Measurements from ENCODE around the gene PLEKHH2. TPM values are rescaled to one million over a fixed set of nuclear protein-coding genes. Genes with fewer than 3 reads are reported as not detected.
"Not testable (repeated sequence)": the region's sequence is repeated elsewhere in the genome, so short reads cannot be mapped to it uniquely, and the experiment has no call there.

The PLEKHH2 gene
- polyA plus RNA-seq, 1 experiment: 2.2 TPM

GRCh38 chr2:43595603-43596412 is 41.3 kb upstream of the PLEKHH2 start, which contains the start of gene THADA:
Gene THADA, minus strand, starts transcription at chr2:43596038. Its CDS starts 3,646 bp downstream, at chr2:43592392.
- peaks cover 1% of the 10 kb centered on the region; the same call in 1 of the 2 replicates for H3K36me3 ChIP-seq (ENCODE audit: control insufficient read depth, insufficient read depth, low read length)
- ChIA-PET POLR2A (interaction anchor here (0.6 kb wide), 2 partner anchors 19 to 75 kb away, joined by 3 to 6 read pairs; no protein-coding TSS in a partner anchor), CTCF (interaction anchor here (0.7 to 5.4 kb wide), 4 partner anchors 9 to 32 kb away, joined by 3 to 39 read pairs (median 6); no protein-coding TSS in a partner anchor)
- TF ChIP-seq, protein P1, sequence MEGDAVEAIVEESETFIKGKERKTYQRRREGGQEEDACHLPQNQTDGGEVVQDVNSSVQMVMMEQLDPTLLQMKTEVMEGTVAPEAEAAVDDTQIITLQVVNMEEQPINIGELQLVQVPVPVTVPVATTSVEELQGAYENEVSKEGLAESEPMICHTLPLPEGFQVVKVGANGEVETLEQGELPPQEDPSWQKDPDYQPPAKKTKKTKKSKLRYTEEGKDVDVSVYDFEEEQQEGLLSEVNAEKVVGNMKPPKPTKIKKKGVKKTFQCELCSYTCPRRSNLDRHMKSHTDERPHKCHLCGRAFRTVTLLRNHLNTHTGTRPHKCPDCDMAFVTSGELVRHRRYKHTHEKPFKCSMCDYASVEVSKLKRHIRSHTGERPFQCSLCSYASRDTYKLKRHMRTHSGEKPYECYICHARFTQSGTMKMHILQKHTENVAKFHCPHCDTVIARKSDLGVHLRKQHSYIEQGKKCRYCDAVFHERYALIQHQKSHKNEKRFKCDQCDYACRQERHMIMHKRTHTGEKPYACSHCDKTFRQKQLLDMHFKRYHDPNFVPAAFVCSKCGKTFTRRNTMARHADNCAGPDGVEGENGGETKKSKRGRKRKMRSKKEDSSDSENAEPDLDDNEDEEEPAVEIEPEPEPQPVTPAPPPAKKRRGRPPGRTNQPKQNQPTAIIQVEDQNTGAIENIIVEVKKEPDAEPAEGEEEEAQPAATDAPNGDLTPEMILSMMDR (IDR thresholded peaks at IDR 0.05; ENCODE audit: insufficient read depth, low read depth, low read length): no peak
- no peaks in the 10 kb centered on the region for H3K27me3 ChIP-seq (ENCODE audit: control insufficient read depth, insufficient read depth, low read length)
- peak; percentile 94 for DNase-seq (ENCODE audit: low read depth)
- peak within 1 kb of the TSS; percentile 62 for H3K4me3 ChIP-seq (ENCODE audit: low read depth, low read length)

- H3K27me3 ChIP-seq (ENCODE audit: control insufficient read depth, insufficient read depth, low read length); H3K36me3 ChIP-seq (ENCODE audit: control insufficient read depth, insufficient read depth, low read length); POLR2A ChIA-PET; H3K4me3 ChIP-seq (ENCODE audit: low read depth, low read length); DNase-seq (ENCODE audit: low read depth): not testable (repeated sequence)
- CTCF ChIA-PET: interaction anchor here (5.4 kb wide), 1 partner anchor 9 kb away, joined by 39 read pairs; no protein-coding TSS in a partner anchor
Observed at GRCh38 chr2:43600596-43600995, 36.5 kb upstream of the PLEKHH2 start.

DNA sequence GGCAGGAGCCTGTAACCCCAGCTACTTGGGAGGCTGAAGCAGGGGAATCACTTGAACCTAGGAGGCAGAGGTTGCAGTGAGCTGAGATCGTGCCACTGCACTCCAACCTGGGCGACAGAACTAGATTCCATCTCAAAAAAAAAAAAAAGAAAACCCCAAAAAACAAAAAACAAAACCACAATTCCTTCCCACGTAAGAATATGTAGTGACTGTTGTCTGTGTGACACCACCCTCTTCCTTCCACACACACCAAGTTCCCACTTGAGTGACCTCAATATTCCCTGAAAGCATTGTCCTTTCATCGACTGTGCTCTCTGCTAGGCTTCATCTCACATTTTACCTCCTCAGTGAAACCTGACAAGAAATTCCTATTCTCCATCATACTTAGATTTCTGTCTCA is 32.4 kb upstream of the PLEKHH2 start:
- H3K27me3 ChIP-seq (ENCODE audit: control insufficient read depth, insufficient read depth, low read length): no peaks in the 10 kb centered on the region
- H3K36me3 ChIP-seq (ENCODE audit: control insufficient read depth, insufficient read depth, low read length): no peaks in the 10 kb centered on the region
- ChIA-PET POLR2A (no interaction called here), CTCF (interaction anchor here (0.9 to 2.0 kb wide), 4 partner anchors 8 to 70 kb away, joined by 3 to 8 read pairs (median 4); partner anchors contain the start of gene THADA)
- TF ChIP-seq, protein P1 (IDR thresholded peaks at IDR 0.05; ENCODE audit: insufficient read depth, low read depth, low read length): no peak
- H3K4me3 ChIP-seq (ENCODE audit: low read depth, low read length): no peak overlapping the region
- DNase-seq (ENCODE audit: low read depth): no peak

DNA sequence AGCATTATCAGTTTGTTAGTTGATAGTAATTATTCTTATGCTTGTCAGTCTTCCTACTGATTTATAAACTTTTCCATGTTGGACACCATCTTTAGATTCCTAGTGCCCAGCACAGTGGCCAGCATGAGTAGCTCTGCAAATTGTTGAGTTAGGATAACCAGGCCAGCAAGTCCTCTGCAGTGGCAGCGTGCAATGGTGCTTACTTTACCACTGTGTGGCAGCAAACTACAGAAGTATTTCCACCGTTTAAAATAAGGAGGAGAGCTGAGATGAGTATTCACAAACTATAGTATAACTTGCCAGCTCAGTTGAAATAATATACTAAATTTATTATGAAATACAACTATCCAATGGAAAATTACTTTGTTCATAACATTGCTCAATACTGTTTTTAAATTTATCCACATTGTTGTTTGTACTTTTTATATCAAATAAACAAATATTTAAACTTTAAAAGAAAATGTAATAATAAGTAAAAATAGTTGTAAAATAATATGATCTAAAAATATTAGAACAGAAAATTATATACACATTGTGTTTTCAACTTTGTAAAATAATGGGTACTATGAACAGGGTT is 31.9 kb upstream of the PLEKHH2 start:
- TF ChIP-seq, protein P1 (IDR thresholded peaks at IDR 0.05; ENCODE audit: insufficient read depth, low read depth, low read length): peak; percentile 64
- POLR2A ChIA-PET: no interaction called here
- no peak for DNase-seq (ENCODE audit: low read depth)

GRCh38 chr2:43605851-43606250 is 31.2 kb upstream of the PLEKHH2 start:
- DNase-seq (ENCODE audit: low read depth): no peak
- H3K27me3 ChIP-seq (ENCODE audit: control insufficient read depth, insufficient read depth, low read length): no peaks in the 10 kb centered on the region
- H3K36me3 ChIP-seq (ENCODE audit: control insufficient read depth, insufficient read depth, low read length): no peaks in the 10 kb centered on the region
- TF ChIP-seq, protein P1 (IDR thresholded peaks at IDR 0.05; ENCODE audit: insufficient read depth, low read depth, low read length): no peak
- ChIA-PET CTCF (interaction anchor here (1.4 to 2.0 kb wide), 3 partner anchors 9 to 778 kb away, joined by 3 to 8 read pairs (median 4); no protein-coding TSS in a partner anchor), POLR2A (no interaction called here)
- H3K4me3 ChIP-seq (ENCODE audit: low read depth, low read length): no peak overlapping the region

More for the DNA sequence above, 31.9 kb upstream of the PLEKHH2 start:
- no peak overlapping the region for H3K4me3 ChIP-seq (ENCODE audit: low read depth, low read length)
- no peaks in the 10 kb centered on the region for H3K36me3 ChIP-seq (ENCODE audit: control insufficient read depth, insufficient read depth, low read length)
- CTCF ChIA-PET: interaction anchor here (0.9 to 2.0 kb wide), 5 partner anchors 8 to 777 kb away, joined by 3 to 8 read pairs (median 3); partner anchors contain the start of gene THADA
- no peaks in the 10 kb centered on the region for H3K27me3 ChIP-seq (ENCODE audit: control insufficient read depth, insufficient read depth, low read length)
